Suprapubic skin (tissue), 4 donors: ENCODE data around the gene ALDH7A1. TPM values are rescaled to one million over a fixed set of nuclear protein-coding genes. Genes with fewer than 3 reads are reported as not detected.

ENCODE experiments used
- DNase-seq, 2 donors: peaks; one replicate each; pipeline ENCODE4 v3.0.0-alpha.2; 2019; ENCODE audit warnings: low spot score in 2 of 2
- H3K27ac ChIP-seq: fragments of 200-600 bp; sonication (generic); one replicate; pipeline ENCODE4 v1.5.1; 2019
- H3K27me3 ChIP-seq: fragments of 200-600 bp; sonication (generic); one replicate; pipeline ENCODE4 v1.5.1; 2019
- H3K36me3 ChIP-seq: fragments of 200-600 bp; sonication (generic); one replicate; pipeline ENCODE4 v1.5.1; 2019
- H3K4me1 ChIP-seq: fragments of 200-600 bp; sonication (generic); one replicate; pipeline ENCODE4 v1.5.1; 2019
- H3K4me3 ChIP-seq: fragments of 200-600 bp; sonication (generic); one replicate; pipeline ENCODE4 v1.5.1; 2019; ENCODE audit warnings: mild to moderate bottlenecking
- H3K9me3 ChIP-seq: fragments of 200-600 bp; sonication (generic); one replicate; pipeline ENCODE4 v1.5.1; 2019
- EP300 ChIP-seq: sonication (generic); formaldehyde crosslinking; IDR thresholded peaks from one replicate; pipeline ENCODE4 v1.6.1; 2017; ENCODE audit warnings: antibody characterized with exemption
- POLR2A ChIP-seq, 2 donors: fragments of 450-650 bp; IDR thresholded peaks; one replicate each; pipeline ENCODE4 v1.6.1; 2017; ENCODE audit warnings: antibody characterized with exemption in 2 of 2, mild to moderate bottlenecking in 2 of 2, moderate library complexity in 2 of 2
- POLR2AphosphoS5 ChIP-seq, 3 donors: sonication (generic); formaldehyde crosslinking; IDR thresholded peaks; one replicate each; pipeline ENCODE4 v1.6.1; 2017; ENCODE audit warnings: antibody characterized with exemption in 3 of 3
- whole genome bisulfite sequencing: methylation state at CpG from one replicate; pipeline ENCODE4 v1.1.5; 2018; 5-methylcytosine and 5-hydroxymethylcytosine counted together
- total RNA-seq, 4 donors: library from RNA; depleted of rRNA; stranded (reverse); fragments of >200 nt; gene quantifications; one replicate each; pipeline ENCODE4 v1.1.0, GENCODE V29; 2016
- TF ChIP-seq, protein P1 (sequence below), 2 donors: fragments of 200-600 bp in 1 of 2; fragments of 450-650 bp in 1 of 2; sonication (generic) in 1 of 2; IDR thresholded peaks; one replicate each; pipeline ENCODE4 v1.5.1; 2016 to 2019; ENCODE audit warnings: antibody characterized with exemption in 2 of 2, mild to moderate bottlenecking in 1 of 2, moderate library complexity in 1 of 2

Gene ALDH7A1
- total RNA-seq, 4 donors from 2014 or later: 28.5 to 71.2 (median 43.5) TPM

DNA sequence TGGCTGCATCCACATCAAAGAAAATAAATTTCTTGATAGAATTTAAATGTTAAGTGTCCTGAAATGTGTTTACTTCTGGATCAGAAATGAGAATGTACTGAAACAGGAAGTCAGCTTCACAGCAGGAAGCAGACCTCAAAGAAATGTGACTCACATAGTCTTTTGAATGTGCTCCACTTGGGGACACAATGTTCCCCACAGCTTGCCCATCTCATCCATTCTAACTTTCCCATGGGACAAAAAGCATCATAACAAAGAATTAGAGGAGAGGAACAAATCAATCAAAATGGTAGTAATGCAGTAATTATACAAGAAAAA is 86.1 kb downstream of the ALDH7A1 start:
- TF ChIP-seq POLR2AphosphoS5 (IDR thresholded peaks at IDR 0.05): peak in 2 of 3 donors; percentile 57 to 94
- TF ChIP-seq, protein P1, sequence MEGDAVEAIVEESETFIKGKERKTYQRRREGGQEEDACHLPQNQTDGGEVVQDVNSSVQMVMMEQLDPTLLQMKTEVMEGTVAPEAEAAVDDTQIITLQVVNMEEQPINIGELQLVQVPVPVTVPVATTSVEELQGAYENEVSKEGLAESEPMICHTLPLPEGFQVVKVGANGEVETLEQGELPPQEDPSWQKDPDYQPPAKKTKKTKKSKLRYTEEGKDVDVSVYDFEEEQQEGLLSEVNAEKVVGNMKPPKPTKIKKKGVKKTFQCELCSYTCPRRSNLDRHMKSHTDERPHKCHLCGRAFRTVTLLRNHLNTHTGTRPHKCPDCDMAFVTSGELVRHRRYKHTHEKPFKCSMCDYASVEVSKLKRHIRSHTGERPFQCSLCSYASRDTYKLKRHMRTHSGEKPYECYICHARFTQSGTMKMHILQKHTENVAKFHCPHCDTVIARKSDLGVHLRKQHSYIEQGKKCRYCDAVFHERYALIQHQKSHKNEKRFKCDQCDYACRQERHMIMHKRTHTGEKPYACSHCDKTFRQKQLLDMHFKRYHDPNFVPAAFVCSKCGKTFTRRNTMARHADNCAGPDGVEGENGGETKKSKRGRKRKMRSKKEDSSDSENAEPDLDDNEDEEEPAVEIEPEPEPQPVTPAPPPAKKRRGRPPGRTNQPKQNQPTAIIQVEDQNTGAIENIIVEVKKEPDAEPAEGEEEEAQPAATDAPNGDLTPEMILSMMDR (IDR thresholded peaks at IDR 0.05): no peak
- no peaks in the 10 kb centered on the region for H3K9me3 ChIP-seq
- no peak for DNase-seq
- H3K27ac ChIP-seq: peak overlapping the region; percentile 90
- no peaks in the 10 kb centered on the region for H3K36me3 ChIP-seq
- H3K27me3 ChIP-seq: no peaks in the 10 kb centered on the region
- peaks cover 35% of the 10 kb centered on the region for H3K4me1 ChIP-seq
- H3K4me3 ChIP-seq: no peak overlapping the region

- H3K27me3 ChIP-seq: no peaks in the 10 kb centered on the region
- peak overlapping the region; percentile 90 for H3K27ac ChIP-seq
- H3K36me3 ChIP-seq: no peaks in the 10 kb centered on the region
- H3K4me3 ChIP-seq: peak overlapping the region; percentile 21
- peaks cover 36% of the 10 kb centered on the region for H3K4me1 ChIP-seq
- H3K9me3 ChIP-seq: no peaks in the 10 kb centered on the region
- no peak for TF ChIP-seq EP300
- no peak for TF ChIP-seq POLR2AphosphoS5 (IDR thresholded peaks at IDR 0.05)
- TF ChIP-seq, protein P1 (IDR thresholded peaks at IDR 0.05): no peak
- TF ChIP-seq POLR2A (IDR thresholded peaks at IDR 0.05): no peak
- no peak for DNase-seq
- 90% methylated on average over 13 of the region's 13 CpGs for WGBS
These were observed 86.6 kb downstream of the ALDH7A1 start for GRCh38 chr5:126508251-126508961.

GRCh38 chr5:126506079-126506478 is 88.9 kb downstream of the ALDH7A1 start:
- Histone ChIP-seq H3K9me3 (no peaks in the 10 kb centered on the region), H3K4me3 (no peak overlapping the region), H3K4me1 (peaks cover 39% of the 10 kb centered on the region), H3K36me3 (no peaks in the 10 kb centered on the region), H3K27ac (no peak overlapping the region), H3K27me3 (no peaks in the 10 kb centered on the region)
- TF ChIP-seq POLR2AphosphoS5 (IDR thresholded peaks at IDR 0.05): no peak
- no peak for TF ChIP-seq POLR2A (IDR thresholded peaks at IDR 0.05)
- no peak for TF ChIP-seq EP300
- TF ChIP-seq, protein P1 (IDR thresholded peaks at IDR 0.05): no peak
- WGBS: 91% methylated on average over 4 of the region's 4 CpGs
- DNase-seq: no peak

DNA sequence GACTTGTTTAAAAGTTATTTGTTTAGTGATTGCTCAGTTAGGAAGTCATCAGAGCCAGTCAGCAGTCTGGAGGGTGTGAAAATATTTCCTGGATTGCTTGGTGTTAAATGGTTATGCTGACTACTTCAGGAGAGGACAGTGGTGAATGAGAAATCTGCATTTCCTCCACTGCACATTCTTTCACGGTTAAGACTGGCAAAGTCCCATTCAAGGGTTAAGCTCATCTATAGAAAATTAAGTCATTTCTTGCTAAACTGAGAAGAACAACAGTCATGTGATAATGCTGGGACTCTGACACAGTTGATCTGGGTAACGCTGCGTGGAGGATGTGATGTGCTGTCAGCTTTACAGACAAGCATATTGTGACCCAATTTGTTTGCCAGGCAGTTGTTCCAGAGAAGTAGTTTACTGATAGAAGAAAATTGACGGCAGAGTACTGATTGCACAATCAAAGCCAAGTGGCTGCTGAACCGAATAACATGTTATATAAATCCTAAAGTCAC is 91.4 kb downstream of the ALDH7A1 start:
- H3K4me1 ChIP-seq: peaks cover 26% of the 10 kb centered on the region
- no peaks in the 10 kb centered on the region for H3K36me3 ChIP-seq
- H3K27me3 ChIP-seq: no peaks in the 10 kb centered on the region
- H3K9me3 ChIP-seq: no peaks in the 10 kb centered on the region
- H3K27ac ChIP-seq: peak overlapping the region; percentile 75
- no peak overlapping the region for H3K4me3 ChIP-seq
- TF ChIP-seq, protein P1 (IDR thresholded peaks at IDR 0.05): no peak
- TF ChIP-seq POLR2AphosphoS5 (IDR thresholded peaks at IDR 0.05): peak in 1 of 3 donors; percentile 86
- WGBS: 11% methylated on average over 5 of the region's 5 CpGs
- DNase-seq: no peak

DNA sequence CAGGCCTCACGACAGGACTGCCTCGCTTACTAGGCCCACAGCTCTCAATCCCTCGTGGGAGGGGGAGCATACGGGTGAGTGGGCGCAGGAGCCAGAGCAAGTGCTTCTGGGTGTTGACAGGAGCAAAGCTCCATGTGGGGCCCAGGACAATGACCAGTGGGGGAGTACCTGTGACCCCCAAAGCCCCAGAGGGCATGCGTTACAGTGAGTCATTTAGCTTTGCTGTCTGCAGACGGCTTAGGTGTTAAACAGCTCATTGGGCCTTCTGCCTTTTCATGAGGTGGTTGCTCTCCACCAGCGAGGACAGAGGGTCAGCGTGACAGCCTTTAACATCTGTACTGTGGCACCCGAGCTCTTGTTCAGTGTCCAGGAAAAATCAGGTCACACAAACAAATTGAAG is 93.6 kb downstream of the ALDH7A1 start:
- WGBS: 95% methylated on average over 10 of the region's 10 CpGs

More for the DNA sequence above, 93.6 kb downstream of the ALDH7A1 start:
- TF ChIP-seq EP300 (no peak), POLR2A (IDR thresholded peaks at IDR 0.05) (no peak)
- Histone ChIP-seq H3K9me3 (no peaks in the 10 kb centered on the region), H3K27ac (no peak overlapping the region), H3K36me3 (no peaks in the 10 kb centered on the region), H3K4me1 (peaks cover 15% of the 10 kb centered on the region), H3K27me3 (no peaks in the 10 kb centered on the region), H3K4me3 (no peak overlapping the region)
- no peak for DNase-seq
